HL-60 (cell line): Measurements from ENCODE around the gene SPIRE1.

ENCODE experiments used
- DNase-seq, 2 experiments: peaks; one replicate each; pipeline ENCODE4 v3.0.0-alpha.2; 2010 to 2020; ENCODE audit warnings: low read depth in 1 of 2, low spot score in 1 of 2
- H3K27ac ChIP-seq: fragments of 250-450 bp; sonication (Bioruptor Pico); replicated peaks from 2 replicates; pipeline ENCODE4 v1.5.1; 2020; ENCODE audit warnings: mild to moderate bottlenecking, moderate library complexity
- H3K27me3 ChIP-seq: fragments of 250-450 bp; sonication (Bioruptor Pico); 2 replicates; pipeline ENCODE4 v1.5.1; 2021; ENCODE audit warnings: mild to moderate bottlenecking, moderate library complexity; ENCODE audit not compliant: insufficient read depth, poor library complexity, severe bottlenecking
- H3K4me3 ChIP-seq: replicated peaks from 2 replicates; pipeline ENCODE4 v1.5.1; 2011; ENCODE audit warnings: mild to moderate bottlenecking, control low read depth, low read length; ENCODE audit not compliant: insufficient read depth
- CTCF ChIP-seq: IDR thresholded peaks from one replicate; pipeline ENCODE4 v1.5.1; 2011; ENCODE audit warnings: low read length, control low read depth, inconsistent platforms; ENCODE audit not compliant: insufficient read depth
- GABPA ChIP-seq: IDR thresholded peaks from 2 replicates; pipeline ENCODE4 v1.6.1; 2012; ENCODE audit warnings: low read depth
- POLR2AphosphoS5 ChIP-seq: IDR thresholded peaks from 2 replicates; pipeline ENCODE4 v1.6.1; 2012; ENCODE audit warnings: low read depth
- SPI1 ChIP-seq: IDR thresholded peaks from 2 replicates; pipeline ENCODE4 v1.6.1; 2012; ENCODE audit warnings: low read depth, mild to moderate bottlenecking, borderline replicate concordance
- TF ChIP-seq, protein P1 (sequence below): IDR thresholded peaks from 2 replicates; pipeline ENCODE4 v1.6.1; 2012; ENCODE audit warnings: low read depth; ENCODE audit not compliant: insufficient replicate concordance

The SPIRE1 gene

DNA sequence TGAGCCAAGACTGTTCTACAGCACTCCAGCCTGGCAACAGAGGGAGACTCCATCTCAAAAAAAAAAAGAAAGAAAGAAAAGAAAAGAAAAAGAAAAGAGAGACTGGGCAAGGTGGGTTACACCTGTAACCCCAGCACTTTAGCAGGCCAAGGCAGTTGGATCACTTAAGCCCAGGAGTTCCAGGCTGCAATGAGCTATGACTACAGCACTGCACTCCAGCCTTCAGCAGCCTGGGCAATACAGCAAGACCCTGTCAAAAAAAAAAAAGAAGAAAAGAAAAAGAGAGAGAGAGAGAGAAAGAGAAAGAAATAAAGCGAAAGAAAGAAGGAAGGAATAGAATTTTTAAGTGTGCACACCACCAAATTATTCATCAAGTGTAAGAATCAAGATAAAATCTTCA, 2.9 kb downstream of the SPIRE1 start:
- Histone ChIP-seq H3K27ac (no peak overlapping the region), H3K27me3 (peaks cover 45% of the 10 kb centered on the region), H3K4me3 (no peak overlapping the region)
- DNase-seq: no peak
- TF ChIP-seq POLR2AphosphoS5 (no peak), CTCF (no peak), SPI1 (no peak), GABPA (no peak)
- TF ChIP-seq, protein P1, sequence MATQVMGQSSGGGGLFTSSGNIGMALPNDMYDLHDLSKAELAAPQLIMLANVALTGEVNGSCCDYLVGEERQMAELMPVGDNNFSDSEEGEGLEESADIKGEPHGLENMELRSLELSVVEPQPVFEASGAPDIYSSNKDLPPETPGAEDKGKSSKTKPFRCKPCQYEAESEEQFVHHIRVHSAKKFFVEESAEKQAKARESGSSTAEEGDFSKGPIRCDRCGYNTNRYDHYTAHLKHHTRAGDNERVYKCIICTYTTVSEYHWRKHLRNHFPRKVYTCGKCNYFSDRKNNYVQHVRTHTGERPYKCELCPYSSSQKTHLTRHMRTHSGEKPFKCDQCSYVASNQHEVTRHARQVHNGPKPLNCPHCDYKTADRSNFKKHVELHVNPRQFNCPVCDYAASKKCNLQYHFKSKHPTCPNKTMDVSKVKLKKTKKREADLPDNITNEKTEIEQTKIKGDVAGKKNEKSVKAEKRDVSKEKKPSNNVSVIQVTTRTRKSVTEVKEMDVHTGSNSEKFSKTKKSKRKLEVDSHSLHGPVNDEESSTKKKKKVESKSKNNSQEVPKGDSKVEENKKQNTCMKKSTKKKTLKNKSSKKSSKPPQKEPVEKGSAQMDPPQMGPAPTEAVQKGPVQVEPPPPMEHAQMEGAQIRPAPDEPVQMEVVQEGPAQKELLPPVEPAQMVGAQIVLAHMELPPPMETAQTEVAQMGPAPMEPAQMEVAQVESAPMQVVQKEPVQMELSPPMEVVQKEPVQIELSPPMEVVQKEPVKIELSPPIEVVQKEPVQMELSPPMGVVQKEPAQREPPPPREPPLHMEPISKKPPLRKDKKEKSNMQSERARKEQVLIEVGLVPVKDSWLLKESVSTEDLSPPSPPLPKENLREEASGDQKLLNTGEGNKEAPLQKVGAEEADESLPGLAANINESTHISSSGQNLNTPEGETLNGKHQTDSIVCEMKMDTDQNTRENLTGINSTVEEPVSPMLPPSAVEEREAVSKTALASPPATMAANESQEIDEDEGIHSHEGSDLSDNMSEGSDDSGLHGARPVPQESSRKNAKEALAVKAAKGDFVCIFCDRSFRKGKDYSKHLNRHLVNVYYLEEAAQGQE: no peak

- peaks cover 34% of the 10 kb centered on the region for H3K27me3 ChIP-seq
- no peak for TF ChIP-seq GABPA
- no peak overlapping the region for H3K27ac ChIP-seq
- H3K4me3 ChIP-seq: no peak overlapping the region
- DNase-seq: no peak
Measured at GRCh38 chr18:12652861-12653401, 5.0 kb downstream of the SPIRE1 start.

- TF ChIP-seq POLR2AphosphoS5 (no peak), SPI1 (no peak), CTCF (no peak), GABPA (no peak)
- TF ChIP-seq, protein P1: no peak
- Histone ChIP-seq H3K27me3 (peaks cover 31% of the 10 kb centered on the region), H3K4me3 (no peak overlapping the region), H3K27ac (no peak overlapping the region)
- DNase-seq: no peak
Measured at GRCh38 chr18:12651651-12652050, 6.3 kb downstream of the SPIRE1 start.

GRCh38 chr18:12647773-12648172, 10.1 kb downstream of the SPIRE1 start:
- no peak overlapping the region for H3K4me3 ChIP-seq
- DNase-seq: no peak
- TF ChIP-seq SPI1 (no peak), GABPA (no peak), POLR2AphosphoS5 (no peak), CTCF (no peak)
- TF ChIP-seq, protein P1: no peak
- H3K27me3 ChIP-seq: peaks cover 21% of the 10 kb centered on the region
- H3K27ac ChIP-seq: no peak overlapping the region
